Stomach (tissue), 9 donors: ENCODE data around the gene DNAJC4. TPM values are rescaled to one million over a fixed set of nuclear protein-coding genes. Genes with fewer than 3 reads are reported as not detected.

ENCODE experiments used
- DNase-seq, 2 donors: peaks; one replicate each; pipeline versions ENCODE4 v3.0.0 to v3.0.0-alpha.2; 2013 to 2019
- H3K27ac ChIP-seq, 5 donors: fragments of 200-600 bp in 4 of 5; sonication (generic) in 4 of 5; one replicate each; pipeline ENCODE4 v1.5.1; 2013 to 2019; ENCODE audit warnings: mild to moderate bottlenecking in 1 of 5, moderate library complexity in 1 of 5
- H3K27me3 ChIP-seq, 3 donors: fragments of 200-600 bp; sonication (generic); one replicate each; pipeline ENCODE4 v1.5.1; 2017 to 2019; ENCODE audit warnings: mixed run types in 1 of 3
- H3K36me3 ChIP-seq, 4 donors: fragments of 200-600 bp; sonication (generic); 1 replicate in 3 of 4; 2 replicates in 1 of 4; pipeline ENCODE4 v1.5.1; 2016 to 2019
- H3K4me1 ChIP-seq, 4 donors: fragments of 200-600 bp; sonication (generic); one replicate each; pipeline ENCODE4 v1.5.1; 2016 to 2019
- H3K4me3 ChIP-seq, 4 donors: fragments of 200-600 bp; sonication (generic) in 3 of 4; one replicate each; pipeline ENCODE4 v1.5.1; 2016 to 2019; ENCODE audit warnings: mild to moderate bottlenecking in 1 of 4
- H3K9me3 ChIP-seq, 4 donors: fragments of 200-600 bp; sonication (generic); one replicate each; pipeline ENCODE4 v1.5.1; 2016 to 2019
- EP300 ChIP-seq: sonication (generic); formaldehyde crosslinking; IDR thresholded peaks from one replicate; pipeline ENCODE4 v1.6.1; 2017; ENCODE audit warnings: antibody characterized with exemption
- POLR2A ChIP-seq, 4 donors: fragments of 450-650 bp; IDR thresholded peaks; one replicate each; pipeline ENCODE4 v1.6.1; 2016; ENCODE audit warnings: antibody characterized with exemption in 4 of 4, control low read depth in 2 of 4, mild to moderate bottlenecking in 1 of 4, moderate library complexity in 1 of 4
- POLR2AphosphoS5 ChIP-seq, 3 donors: sonication (generic); formaldehyde crosslinking; IDR thresholded peaks; one replicate each; pipeline ENCODE4 v1.6.1; 2016; ENCODE audit warnings: antibody characterized with exemption in 3 of 3
- WGBS, 5 donors: extraction: QIAGEN DNeasy Blood & Tissue Kit in 3 of 5; methylation state at CpG; one replicate each; pipeline versions ENCODE4 v1.1.5 to v1.1.7; 2013 to 2018; 5-methylcytosine and 5-hydroxymethylcytosine counted together
- intact Hi-C: fragments of 100-400 bp; cut with DNase I; formaldehyde crosslinking; loops from one replicate; pipeline ENCODE4 v1.15.1; 2023; ENCODE audit warnings: low total_unique reads
- polyA plus RNA-seq, 3 donors: library from polyadenylated mRNA; stranded (reverse); fragments of 200-250 nt; gene quantifications; one replicate each; pipeline ENCODE4 v1.2.3, GENCODE V29; 2013
- total RNA-seq, 5 donors: library from RNA; depleted of rRNA; stranded (reverse); fragments of >200 nt; gene quantifications; one replicate each; pipeline versions ENCODE4 v1.1.0 to v1.2.3, GENCODE V29; 2014 to 2016
- TF ChIP-seq, protein P1 (sequence below), 7 experiments: fragments of 450-650 bp in 4 of 7; fragments of 200-600 bp in 3 of 7; sonication (generic) in 3 of 7; IDR thresholded peaks; one replicate each; pipeline ENCODE4 v1.5.1; 2016 to 2019; ENCODE audit warnings: antibody characterized with exemption in 7 of 7, control low read depth in 2 of 7, mild to moderate bottlenecking in 1 of 7
- donor health status: healthy with polysubstance abuse.
- donor health status: Bipolar disorder and iron deficiency.
- donor health status: healthy.

The DNAJC4 gene
- total and polyA plus RNA-seq, 8 donors: 8.3 to 115 (median 42.8) TPM

- Histone ChIP-seq H3K9me3 (no peaks in the 10 kb centered on the region), H3K4me3 (no peak overlapping the region), H3K4me1 (peaks cover 0 to 11% (median 4%) of the 10 kb centered on the region in 4 donors), H3K27me3 (no peaks in the 10 kb centered on the region), H3K36me3 (peaks cover 67 to 89% (median 89%) of the 10 kb centered on the region in 4 donors), H3K27ac (no peak overlapping the region)
- DNase-seq: no peak
- 88 to 93% (median 91%) methylated on average over 10 to 24 of the region's 24 CpGs for WGBS, 5 donors
- intact Hi-C loops: no loop called here
- TF ChIP-seq EP300: no peak
- TF ChIP-seq POLR2A (IDR thresholded peaks at IDR 0.05): no peak
- TF ChIP-seq, protein P1, sequence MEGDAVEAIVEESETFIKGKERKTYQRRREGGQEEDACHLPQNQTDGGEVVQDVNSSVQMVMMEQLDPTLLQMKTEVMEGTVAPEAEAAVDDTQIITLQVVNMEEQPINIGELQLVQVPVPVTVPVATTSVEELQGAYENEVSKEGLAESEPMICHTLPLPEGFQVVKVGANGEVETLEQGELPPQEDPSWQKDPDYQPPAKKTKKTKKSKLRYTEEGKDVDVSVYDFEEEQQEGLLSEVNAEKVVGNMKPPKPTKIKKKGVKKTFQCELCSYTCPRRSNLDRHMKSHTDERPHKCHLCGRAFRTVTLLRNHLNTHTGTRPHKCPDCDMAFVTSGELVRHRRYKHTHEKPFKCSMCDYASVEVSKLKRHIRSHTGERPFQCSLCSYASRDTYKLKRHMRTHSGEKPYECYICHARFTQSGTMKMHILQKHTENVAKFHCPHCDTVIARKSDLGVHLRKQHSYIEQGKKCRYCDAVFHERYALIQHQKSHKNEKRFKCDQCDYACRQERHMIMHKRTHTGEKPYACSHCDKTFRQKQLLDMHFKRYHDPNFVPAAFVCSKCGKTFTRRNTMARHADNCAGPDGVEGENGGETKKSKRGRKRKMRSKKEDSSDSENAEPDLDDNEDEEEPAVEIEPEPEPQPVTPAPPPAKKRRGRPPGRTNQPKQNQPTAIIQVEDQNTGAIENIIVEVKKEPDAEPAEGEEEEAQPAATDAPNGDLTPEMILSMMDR (IDR thresholded peaks at IDR 0.05): no peak
- TF ChIP-seq POLR2AphosphoS5 (IDR thresholded peaks at IDR 0.05): no peak
These were observed 28.0 kb downstream of the DNAJC4 start for GRCh38 chr11:64258356-64258755.

- 92 to 96% (median 93%) methylated on average over 20 to 32 of the region's 32 CpGs for WGBS, 5 donors
These were observed 28.7 kb downstream of the DNAJC4 start for GRCh38 chr11:64258946-64259532.

GRCh38 chr11:64259533-64260067 is 29.3 kb downstream of the DNAJC4 start:
- TF ChIP-seq, protein P1 (IDR thresholded peaks at IDR 0.05): no peak
- TF ChIP-seq POLR2A (IDR thresholded peaks at IDR 0.05) (no peak), POLR2AphosphoS5 (IDR thresholded peaks at IDR 0.05) (no peak), EP300 (no peak)
- WGBS, 5 donors: 73 to 88% (median 79%) methylated on average over 4 of the region's 4 CpGs
- H3K4me3 ChIP-seq: no peak overlapping the region
- no peak for DNase-seq
- H3K27ac ChIP-seq: no peak overlapping the region
- no peaks in the 10 kb centered on the region for H3K27me3 ChIP-seq
- H3K9me3 ChIP-seq: no peaks in the 10 kb centered on the region
- no peaks in the 10 kb centered on the region for H3K4me1 ChIP-seq
- intact Hi-C loops: no loop called here
- H3K36me3 ChIP-seq: peaks cover 71 to 98% (median 97%) of the 10 kb centered on the region in 4 donors

More at GRCh38 chr11:64258946-64259532, 28.7 kb downstream of the DNAJC4 start:
- Histone ChIP-seq H3K4me3 (no peak overlapping the region), H3K27ac (no peak overlapping the region), H3K27me3 (no peaks in the 10 kb centered on the region), H3K9me3 (no peaks in the 10 kb centered on the region), H3K4me1 (peaks cover 0 to 4% (median 0%) of the 10 kb centered on the region in 4 donors), H3K36me3 (peaks cover 71 to 96% (median 95%) of the 10 kb centered on the region in 4 donors)
- intact Hi-C loops: no loop called here
- TF ChIP-seq EP300: no peak
- no peak for TF ChIP-seq POLR2AphosphoS5 (IDR thresholded peaks at IDR 0.05)
- TF ChIP-seq POLR2A (IDR thresholded peaks at IDR 0.05): no peak
- TF ChIP-seq, protein P1 (IDR thresholded peaks at IDR 0.05): no peak
- no peak for DNase-seq

DNA sequence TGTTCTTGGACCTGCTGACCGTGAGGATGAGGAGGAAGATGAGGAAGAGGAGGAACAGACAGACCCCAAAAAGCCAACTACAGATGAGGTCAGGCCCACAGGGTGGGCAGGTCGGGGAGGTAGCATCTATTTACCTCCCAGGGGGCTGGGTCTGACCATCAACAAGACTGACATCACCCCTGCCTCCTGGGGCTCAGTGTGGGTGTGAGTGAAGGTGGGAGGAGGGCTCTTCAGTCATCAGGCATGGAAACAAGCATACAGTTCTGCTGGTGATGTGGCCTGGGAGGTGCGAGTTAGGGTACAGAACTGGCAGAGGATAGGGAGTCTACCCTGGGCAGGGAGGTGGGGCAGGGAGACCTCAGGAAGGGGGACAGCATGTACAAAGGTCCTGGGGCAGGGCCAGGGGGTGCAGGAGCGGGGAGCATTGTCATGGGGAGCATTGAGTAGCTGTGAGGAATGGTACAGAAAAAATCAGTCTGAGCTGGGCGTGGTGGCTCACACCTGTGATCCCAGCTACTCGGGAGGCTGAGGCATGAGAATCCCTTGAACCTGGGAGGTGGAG is 29.9 kb downstream of the DNAJC4 start:
- H3K9me3 ChIP-seq: no peaks in the 10 kb centered on the region
- no peak overlapping the region for H3K27ac ChIP-seq
- peaks cover 69 to 98% (median 97%) of the 10 kb centered on the region in 4 donors for H3K36me3 ChIP-seq
- TF ChIP-seq POLR2AphosphoS5 (IDR thresholded peaks at IDR 0.05) (no peak), POLR2A (IDR thresholded peaks at IDR 0.05) (no peak), EP300 (no peak)
- TF ChIP-seq, protein P1 (IDR thresholded peaks at IDR 0.05): no peak
- H3K4me1 ChIP-seq: no peaks in the 10 kb centered on the region
- 90 to 94% (median 92%) methylated on average over 6 of the region's 6 CpGs for WGBS, 5 donors
- DNase-seq: no peak
- H3K27me3 ChIP-seq: no peaks in the 10 kb centered on the region
- no peak overlapping the region for H3K4me3 ChIP-seq
- intact Hi-C loops: no loop called here
